ENCODE measurements around the gene ERCC1. TPM values are rescaled to one million over a fixed set of nuclear protein-coding genes. Genes with fewer than 3 reads are reported as not detected.
"Not testable (repeated sequence)": the region's sequence is repeated elsewhere in the genome, so short reads cannot be mapped to it uniquely, and the experiment has no call there.

The ERCC1 gene
- total RNA-seq, 1 experiment from 2014 or later, result 158 TPM

DNA sequence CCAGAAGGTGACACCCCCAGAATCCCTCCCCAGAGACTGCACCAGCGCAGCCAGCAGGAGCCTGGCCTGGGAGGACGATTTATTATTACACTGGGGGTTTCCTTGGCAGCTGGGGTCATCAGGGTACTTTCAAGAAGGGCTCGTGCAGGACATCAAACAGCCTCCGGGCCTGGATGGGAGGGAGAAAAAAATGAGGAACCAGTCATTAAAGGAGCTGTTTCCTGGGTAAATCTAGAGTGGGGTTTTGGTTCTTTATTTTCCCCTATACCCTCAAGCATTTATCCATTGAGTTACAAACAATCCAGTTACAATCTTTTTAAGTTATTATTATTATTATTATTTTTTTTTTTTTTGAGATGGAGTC lies 14.2 kb downstream of the ERCC1 start:
- Histone ChIP-seq H3K4me1 (ENCODE audit: insufficient read depth, low read length, poor library complexity, severe bottlenecking) (no peaks in the 10 kb centered on the region), H3K4me3 (ENCODE audit: low read depth, low read length, poor library complexity, severe bottlenecking) (no peak overlapping the region), H3K27ac (ENCODE audit: low read depth, low read length, poor library complexity, severe bottlenecking) (no peak overlapping the region), H3K9me3 (ENCODE audit: low read depth, low read length, poor library complexity, severe bottlenecking) (no peaks in the 10 kb centered on the region), H3K36me3 (ENCODE audit: insufficient read depth, low read length, poor library complexity, severe bottlenecking) (peaks cover 21% of the 10 kb centered on the region), H3K27me3 (replicated peaks; ENCODE audit: insufficient read depth, low read depth, low read length, poor library complexity) (no peaks in the 10 kb centered on the region)
- intact Hi-C loops (cut with micrococcal nuclease; ENCODE audit: unreplicated experiment), result no loop called here
- TF ChIP-seq EZH2 (IDR thresholded peaks at IDR 0.05; ENCODE audit: borderline replicate concordance, low read depth, low read length, poor library complexity, severe bottlenecking), result no peak
- TF ChIP-seq, protein P1, sequence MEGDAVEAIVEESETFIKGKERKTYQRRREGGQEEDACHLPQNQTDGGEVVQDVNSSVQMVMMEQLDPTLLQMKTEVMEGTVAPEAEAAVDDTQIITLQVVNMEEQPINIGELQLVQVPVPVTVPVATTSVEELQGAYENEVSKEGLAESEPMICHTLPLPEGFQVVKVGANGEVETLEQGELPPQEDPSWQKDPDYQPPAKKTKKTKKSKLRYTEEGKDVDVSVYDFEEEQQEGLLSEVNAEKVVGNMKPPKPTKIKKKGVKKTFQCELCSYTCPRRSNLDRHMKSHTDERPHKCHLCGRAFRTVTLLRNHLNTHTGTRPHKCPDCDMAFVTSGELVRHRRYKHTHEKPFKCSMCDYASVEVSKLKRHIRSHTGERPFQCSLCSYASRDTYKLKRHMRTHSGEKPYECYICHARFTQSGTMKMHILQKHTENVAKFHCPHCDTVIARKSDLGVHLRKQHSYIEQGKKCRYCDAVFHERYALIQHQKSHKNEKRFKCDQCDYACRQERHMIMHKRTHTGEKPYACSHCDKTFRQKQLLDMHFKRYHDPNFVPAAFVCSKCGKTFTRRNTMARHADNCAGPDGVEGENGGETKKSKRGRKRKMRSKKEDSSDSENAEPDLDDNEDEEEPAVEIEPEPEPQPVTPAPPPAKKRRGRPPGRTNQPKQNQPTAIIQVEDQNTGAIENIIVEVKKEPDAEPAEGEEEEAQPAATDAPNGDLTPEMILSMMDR (conservative IDR thresholded peaks at IDR 0.05; ENCODE audit: low read depth, low read length), result no peak
- no peak for DNase-seq (ENCODE audit: low spot score)
- BruUV-seq (replicated peaks), result no TSS peak
- CTCF ChIA-PET, result interaction anchor here (0.6 kb wide), 1 partner anchor 235 kb away, joined by 10 read pairs; no protein-coding TSS in a partner anchor
- POLR2A ChIA-PET (ENCODE audit: low non-redundant PET), result no interaction called here

DNA sequence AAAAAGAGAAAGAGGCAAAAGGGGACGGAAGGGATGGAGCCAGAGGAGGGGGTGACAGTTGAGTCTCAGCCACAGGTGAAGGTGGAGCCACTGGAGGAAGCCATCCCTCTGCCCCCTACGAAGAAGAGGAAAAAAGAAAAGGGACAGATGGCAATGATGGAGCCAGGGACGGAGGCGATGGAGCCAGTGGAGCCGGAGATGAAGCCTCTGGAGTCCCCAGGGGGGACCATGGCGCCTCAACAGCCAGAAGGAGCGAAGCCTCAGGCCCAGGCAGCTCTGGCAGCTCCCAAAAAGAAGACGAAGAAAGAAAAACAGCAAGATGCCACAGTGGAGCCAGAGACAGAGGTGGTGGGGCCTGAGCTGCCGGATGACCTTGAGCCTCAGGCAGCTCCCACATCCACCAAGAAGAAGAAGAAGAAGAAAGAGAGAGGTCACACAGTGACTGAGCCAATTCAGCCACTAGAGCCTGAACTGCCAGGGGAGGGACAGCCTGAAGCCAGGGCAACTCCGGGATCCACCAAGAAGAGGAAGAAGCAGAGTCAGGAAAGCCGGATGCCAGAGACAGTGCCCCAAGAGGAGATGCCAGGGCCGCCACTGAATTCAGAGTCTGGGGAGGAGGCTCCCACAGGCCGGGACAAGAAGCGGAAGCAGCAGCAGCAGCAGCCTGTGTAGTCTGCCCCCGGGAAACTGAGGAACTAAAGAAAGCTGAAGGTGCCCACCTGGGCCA lies 14.7 kb downstream of the ERCC1 start:
- TSS peak; percentile 63 for BruUV-seq (replicated peaks)
- peaks cover 16% of the 10 kb centered on the region for H3K36me3 ChIP-seq (ENCODE audit: insufficient read depth, low read length, poor library complexity, severe bottlenecking)
- DNase-seq (ENCODE audit: low spot score), result no peak
- H3K4me1 ChIP-seq (ENCODE audit: insufficient read depth, low read length, poor library complexity, severe bottlenecking), result peaks cover 2% of the 10 kb centered on the region
- TF ChIP-seq, protein P1 (conservative IDR thresholded peaks at IDR 0.05; ENCODE audit: low read depth, low read length), result no peak
- TF ChIP-seq EZH2 (IDR thresholded peaks at IDR 0.05; ENCODE audit: borderline replicate concordance, low read depth, low read length, poor library complexity, severe bottlenecking), result no peak
- H3K9me3 ChIP-seq (ENCODE audit: low read depth, low read length, poor library complexity, severe bottlenecking), result no peaks in the 10 kb centered on the region
- H3K4me3 ChIP-seq (ENCODE audit: low read depth, low read length, poor library complexity, severe bottlenecking), result no peak overlapping the region
- H3K27ac ChIP-seq (ENCODE audit: low read depth, low read length, poor library complexity, severe bottlenecking), result no peak overlapping the region
- no peaks in the 10 kb centered on the region for H3K27me3 ChIP-seq (replicated peaks; ENCODE audit: insufficient read depth, low read depth, low read length, poor library complexity)
- intact Hi-C loops (cut with micrococcal nuclease; ENCODE audit: unreplicated experiment), result no loop called here
- ChIA-PET CTCF (no interaction called here), POLR2A (ENCODE audit: low non-redundant PET) (no interaction called here)

DNA sequence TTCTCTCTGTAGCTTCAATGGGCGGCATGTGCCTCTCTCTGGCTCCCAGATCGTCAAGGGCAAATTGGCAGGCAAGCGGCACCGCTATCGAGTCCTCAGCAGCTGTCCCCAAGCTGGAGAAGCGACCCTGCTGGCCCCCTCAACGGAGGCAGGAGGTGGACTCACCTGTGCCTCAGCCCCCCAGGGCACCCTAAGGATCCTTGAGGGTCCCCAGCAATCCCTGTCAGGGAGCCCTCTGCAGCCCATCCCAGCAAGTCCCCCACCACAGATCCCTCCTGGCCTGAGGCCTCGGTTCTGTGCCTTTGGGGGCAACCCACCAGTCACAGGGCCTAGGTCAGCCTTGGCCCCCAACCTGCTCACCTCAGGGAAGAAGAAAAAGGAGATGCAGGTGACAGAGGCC lies 15.6 kb downstream of the ERCC1 start:
- no TSS peak for BruUV-seq (replicated peaks)
- no peak overlapping the region for H3K27ac ChIP-seq (ENCODE audit: low read depth, low read length, poor library complexity, severe bottlenecking)
- DNase-seq (ENCODE audit: low spot score), result no peak
- intact Hi-C loops (cut with micrococcal nuclease; ENCODE audit: unreplicated experiment), result no loop called here
- H3K4me3 ChIP-seq (ENCODE audit: low read depth, low read length, poor library complexity, severe bottlenecking), result no peak overlapping the region
- ChIA-PET CTCF (no interaction called here), POLR2A (ENCODE audit: low non-redundant PET) (no interaction called here)
- TF ChIP-seq EZH2 (IDR thresholded peaks at IDR 0.05; ENCODE audit: borderline replicate concordance, low read depth, low read length, poor library complexity, severe bottlenecking), result no peak
- TF ChIP-seq, protein P1 (conservative IDR thresholded peaks at IDR 0.05; ENCODE audit: low read depth, low read length), result no peak
- H3K27me3 ChIP-seq (replicated peaks; ENCODE audit: insufficient read depth, low read depth, low read length, poor library complexity), result no peaks in the 10 kb centered on the region
- H3K36me3 ChIP-seq (ENCODE audit: insufficient read depth, low read length, poor library complexity, severe bottlenecking), result peaks cover 7% of the 10 kb centered on the region
- H3K4me1 ChIP-seq (ENCODE audit: insufficient read depth, low read length, poor library complexity, severe bottlenecking), result peaks cover 10% of the 10 kb centered on the region
- H3K9me3 ChIP-seq (ENCODE audit: low read depth, low read length, poor library complexity, severe bottlenecking), result no peaks in the 10 kb centered on the region

DNA sequence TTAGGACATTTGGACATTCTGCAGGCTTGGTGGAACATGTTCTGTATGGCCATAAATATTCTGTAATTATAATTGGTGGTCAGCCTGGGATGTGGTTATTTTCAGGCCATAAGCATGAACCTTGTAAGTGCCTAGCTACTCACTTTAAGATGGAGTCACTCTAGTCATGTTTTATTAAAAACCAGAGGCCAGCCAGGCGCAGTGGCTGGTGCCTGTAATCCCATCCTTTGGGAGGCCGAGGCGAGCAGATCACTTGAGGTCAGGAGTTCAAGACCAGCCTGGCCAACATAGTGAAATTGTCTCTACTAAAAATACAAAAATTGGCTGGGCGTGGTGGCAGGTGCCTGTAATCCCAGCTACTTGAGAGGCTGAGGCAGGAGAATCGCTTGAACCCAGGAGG lies 16.1 kb downstream of the ERCC1 start:
- CTCF ChIA-PET; H3K27ac ChIP-seq (ENCODE audit: low read depth, low read length, poor library complexity, severe bottlenecking); POLR2A ChIA-PET (ENCODE audit: low non-redundant PET); H3K4me1 ChIP-seq (ENCODE audit: insufficient read depth, low read length, poor library complexity, severe bottlenecking); DNase-seq (ENCODE audit: low spot score); H3K9me3 ChIP-seq (ENCODE audit: low read depth, low read length, poor library complexity, severe bottlenecking); H3K36me3 ChIP-seq (ENCODE audit: insufficient read depth, low read length, poor library complexity, severe bottlenecking); H3K27me3 ChIP-seq (replicated peaks; ENCODE audit: insufficient read depth, low read depth, low read length, poor library complexity); intact Hi-C loops (cut with micrococcal nuclease; ENCODE audit: unreplicated experiment); BruUV-seq (replicated peaks): not testable (repeated sequence)
- peak overlapping the region; percentile 68 for H3K4me3 ChIP-seq (ENCODE audit: low read depth, low read length, poor library complexity, severe bottlenecking)
